Testis (tissue), 3 donors: ENCODE data around the gene YPEL1. TPM values are rescaled to one million over a fixed set of nuclear protein-coding genes. Genes with fewer than 3 reads are reported as not detected.

Experiments
- DNase-seq: peaks from one replicate; pipeline ENCODE4 v3.0.0-alpha.2; 2019
- H3K27ac ChIP-seq, 2 donors: fragments of 200-600 bp; sonication (generic); one replicate each; pipeline ENCODE4 v1.5.1; 2019
- H3K27me3 ChIP-seq: fragments of 200-600 bp; sonication (generic); one replicate; pipeline ENCODE4 v1.5.1; 2019
- H3K36me3 ChIP-seq: fragments of 200-600 bp; sonication (generic); one replicate; pipeline ENCODE4 v1.5.1; 2017; ENCODE audit warnings: low read depth; ENCODE audit errors: missing control alignments
- H3K4me1 ChIP-seq: fragments of 200-600 bp; sonication (generic); one replicate; pipeline ENCODE4 v1.5.1; 2019
- H3K4me3 ChIP-seq, 2 donors: fragments of 200-600 bp; sonication (generic); one replicate each; pipeline ENCODE4 v1.5.1; 2017 to 2019
- H3K9me3 ChIP-seq: fragments of 200-600 bp; sonication (generic); one replicate; pipeline ENCODE4 v1.5.1; 2017
- CTCF ChIP-seq, 3 experiments: fragments of 450-650 bp in 2 of 3; fragments of 200-600 bp in 1 of 3; sonication (generic) in 1 of 3; IDR thresholded peaks; one replicate each; pipeline ENCODE4 v1.5.1; 2016 to 2019; ENCODE audit warnings: antibody characterized with exemption in 3 of 3, mild to moderate bottlenecking in 2 of 3, moderate library complexity in 1 of 3
- POLR2A ChIP-seq: fragments of 450-650 bp; IDR thresholded peaks from one replicate; pipeline ENCODE4 v1.6.1; 2017; ENCODE audit warnings: antibody characterized with exemption, mild to moderate bottlenecking, moderate library complexity
- WGBS, 2 donors: methylation state at CpG; one replicate each; pipeline ENCODE4 v1.1.5; 2018; 5-methylcytosine and 5-hydroxymethylcytosine counted together
- intact Hi-C: fragments of 100-400 bp; cut with DNase I; formaldehyde crosslinking; loops from one replicate; pipeline ENCODE4 v1.15.1; 2023; ENCODE audit warnings: low total_unique reads
- microRNA counts, 2 donors: library from miRNA; unstranded; fragments of <30 nt; microRNA quantifications; one replicate each; lab custom pipeline; 2016
- microRNA-seq, 2 donors: library from miRNA; unstranded; fragments of <30 nt; microRNA quantifications; one replicate each; pipeline ENCODE4, GENCODE V29; 2016; ENCODE audit warnings: borderline number of aligned reads in 2 of 2, borderline replicate concordance in 1 of 2
- polyA plus RNA-seq: library from polyadenylated mRNA; stranded (reverse); fragments of 350-450 nt; fragmentation: Illumina TruSeq; extraction: RNeasy Lipid Tissue Mini Kit (QIAGEN cat#74804); gene quantifications from one replicate; pipeline ENCODE4 v1.2.3, GENCODE V29; 2014; ENCODE audit warnings: low read depth, low replicate concordance; ENCODE audit not compliant: insufficient read depth
- small RNA-seq, 2 donors: library from RNA; depleted of rRNA; stranded (forward); fragments of <200 nt; gene quantifications; one replicate each; pipeline ENCODE3, GENCODE V24; 2016
- total RNA-seq, 2 donors: library from RNA; depleted of rRNA; stranded (reverse); fragments of >200 nt; gene quantifications; one replicate each; pipeline ENCODE4 v1.2.3, GENCODE V29; 2016

Gene YPEL1
- total and polyA plus RNA-seq, 3 donors from 2014 or later: 83.6 to 169 (median 168) TPM

DNA sequence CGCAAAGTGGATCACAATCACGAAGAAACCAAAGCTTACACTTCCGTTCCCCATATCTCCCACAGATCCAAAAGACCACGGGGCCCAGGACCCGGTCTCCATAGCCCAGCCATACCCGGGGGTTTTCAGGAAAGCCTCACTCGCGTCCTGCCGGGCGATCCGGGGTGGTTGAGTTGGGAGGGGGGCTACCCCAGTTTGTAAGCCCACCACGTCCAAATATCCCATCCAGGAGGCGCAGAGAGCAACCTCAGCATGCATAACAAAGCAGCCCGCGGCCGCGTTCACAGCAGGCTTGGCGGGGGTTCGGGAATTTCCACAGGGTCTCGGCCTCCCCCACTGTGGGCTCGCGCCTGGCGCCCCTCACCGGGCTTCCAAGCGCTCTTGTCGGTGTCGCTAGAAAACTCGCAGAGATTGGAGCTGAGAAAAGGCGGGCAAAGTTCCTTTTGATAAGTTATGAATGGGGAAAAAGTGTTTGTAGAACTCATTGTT, 84.0 kb downstream of the YPEL1 start:
- no peak for DNase-seq
- intact Hi-C loops: no loop called here
- 1% methylated on average over 29 of the region's 29 CpGs for WGBS, 2 donors
- Histone ChIP-seq H3K27ac (no peak overlapping the region), H3K9me3 (no peaks in the 10 kb centered on the region), H3K4me1 (peaks cover 13% of the 10 kb centered on the region), H3K36me3 (no peaks in the 10 kb centered on the region), H3K27me3 (no peaks in the 10 kb centered on the region), H3K4me3 (peak overlapping the region; percentile 44 to 60)
- TF ChIP-seq POLR2A (no peak), CTCF (IDR thresholded peaks at IDR 0.05) (no peak)

DNA sequence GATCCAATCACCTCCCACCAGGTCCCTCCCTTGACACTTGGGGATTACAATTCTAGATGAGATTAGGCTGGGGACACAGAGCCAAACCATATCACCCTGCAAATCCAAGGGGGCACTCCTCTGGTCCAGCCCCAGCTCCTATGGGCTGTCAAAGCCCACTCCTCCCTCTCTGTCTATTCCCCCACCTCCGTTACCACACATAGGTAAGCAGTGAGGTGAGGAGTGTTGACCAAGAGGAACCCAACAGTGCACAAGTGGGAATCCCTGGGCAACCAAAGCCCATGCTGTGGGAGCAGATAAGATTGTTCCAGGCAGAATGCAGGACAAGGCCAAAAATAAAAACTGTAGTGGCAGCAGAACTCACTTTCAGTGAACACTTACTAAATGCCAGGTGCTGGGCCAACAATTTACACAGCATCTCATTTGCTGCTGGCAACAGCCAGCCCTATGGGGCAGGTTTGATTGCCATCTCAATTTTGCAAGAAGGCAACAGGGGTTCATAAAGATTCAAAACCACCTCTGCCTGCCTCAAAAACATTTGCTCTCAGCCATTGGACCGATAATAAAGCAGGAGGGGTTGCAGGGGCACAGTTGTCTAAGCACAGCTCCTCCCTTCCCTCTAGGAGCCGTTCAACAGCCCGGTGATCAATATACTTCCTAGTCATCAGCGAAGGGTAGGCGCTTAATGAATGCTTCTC, 84.6 kb downstream of the YPEL1 start:
- no peak for DNase-seq
- TF ChIP-seq CTCF (IDR thresholded peaks at IDR 0.05) (no peak), POLR2A (no peak)
- WGBS, 2 donors: 18 to 20% methylated on average over 6 of the region's 6 CpGs
- Histone ChIP-seq H3K4me1 (peaks cover 13% of the 10 kb centered on the region), H3K9me3 (no peaks in the 10 kb centered on the region), H3K27ac (no peak overlapping the region), H3K4me3 (peak overlapping the region in 1 of 2 donors; percentile 60), H3K36me3 (no peaks in the 10 kb centered on the region), H3K27me3 (no peaks in the 10 kb centered on the region)
- intact Hi-C loops: no loop called here

- no peak for TF ChIP-seq POLR2A
- TF ChIP-seq CTCF (IDR thresholded peaks at IDR 0.05): no peak
- Histone ChIP-seq H3K4me1 (peaks cover 13% of the 10 kb centered on the region), H3K36me3 (no peaks in the 10 kb centered on the region), H3K27ac (no peak overlapping the region), H3K9me3 (no peaks in the 10 kb centered on the region), H3K4me3 (no peak overlapping the region), H3K27me3 (no peaks in the 10 kb centered on the region)
- intact Hi-C loops: no loop called here
- no peak for DNase-seq
- WGBS, 2 donors: 90 to 93% methylated on average over 7 of the region's 7 CpGs
Observed at GRCh38 chr22:21650280-21650679, 85.3 kb downstream of the YPEL1 start.

MicroRNA genes within 50 kb of the gene (microRNA counts, 767-probe panel; counts per million panel counts)
- microRNA hsa-miR-130b-3p (lab: Ali Mortazavi, UCI) (0 to 152 counts per million in 2 donors), microRNA hsa-miR-301b (lab: Ali Mortazavi, UCI) (0 to 152 counts per million in 2 donors)

Small RNA genes lying within 50 kb of the gene (microRNA-seq; reads per million reads assigned to microRNA genes)
- gene MIR130B (69.5 to 135 reads per million in 2 donors), gene MIR301B (0 to 1.4 reads per million in 2 donors)

Small RNA genes lying within 50 kb of the gene (small RNA-seq; reads per million reads assigned to genes)
- gene MIR301B: 0 to 0.27 reads per million in 2 donors
- 0 reads per million in 2 donors for gene RN7SL280P

Other genes starting within 250 kb of the YPEL1 start
- gene RIMBP3C, start 184.3 kb downstream of the YPEL1 start, total RNA-seq: 10 to 100 TPM; 17.5 to 20.8 TPM
- gene RIMBP3C, start 184.3 kb downstream of the YPEL1 start, polyA plus RNA-seq: 14.4 TPM
- 10 to 100 TPM; 61.4 to 66.8 TPM for gene UBE2L3, start 168.1 kb downstream of the YPEL1 start, total RNA-seq
- gene UBE2L3, start 168.1 kb downstream of the YPEL1 start, polyA plus RNA-seq: 63.3 TPM
- 10 to 100 TPM; 36.5 to 37.1 TPM for gene YDJC, start 105.8 kb downstream of the YPEL1 start, total RNA-seq
- 9.9 TPM for gene YDJC, start 105.8 kb downstream of the YPEL1 start, polyA plus RNA-seq
- 10 to 100 TPM; 16.0 to 28.6 TPM for gene CCDC116, start 103.0 kb downstream of the YPEL1 start, total RNA-seq
- 54.0 TPM for gene CCDC116, start 103.0 kb downstream of the YPEL1 start, polyA plus RNA-seq
- gene SDF2L1, start 93.5 kb downstream of the YPEL1 start, total RNA-seq: 10 to 100 TPM; 33.0 to 34.3 TPM
- 23.9 TPM for gene SDF2L1, start 93.5 kb downstream of the YPEL1 start, polyA plus RNA-seq
- 10 to 100 TPM; 64.6 to 65.3 TPM for gene PPIL2, start 69.8 kb downstream of the YPEL1 start, total RNA-seq
- gene PPIL2, start 69.8 kb downstream of the YPEL1 start, polyA plus RNA-seq: 35.5 TPM
- gene MAPK1, start 131.9 kb upstream of the YPEL1 start, total RNA-seq: 100 to 1,000 TPM in 1 of 2 donors, 10 to 100 TPM in 1; 90.2 to 121 TPM
- 143 TPM for gene MAPK1, start 131.9 kb upstream of the YPEL1 start, polyA plus RNA-seq
- 10 to 100 TPM; 22.4 to 22.7 TPM for gene PPM1F, start 217.1 kb upstream of the YPEL1 start, total RNA-seq
- 17.4 TPM for gene PPM1F, start 217.1 kb upstream of the YPEL1 start, polyA plus RNA-seq
- gene TOP3B, start 247.0 kb upstream of the YPEL1 start, total RNA-seq: 10 to 100 TPM; 65.5 to 70.5 TPM
- gene TOP3B, start 247.0 kb upstream of the YPEL1 start, polyA plus RNA-seq: 19.1 TPM